Measurements from ENCODE around the gene CHST15.
"Not testable (repeated sequence)": the region's sequence is repeated elsewhere in the genome, so short reads cannot be mapped to it uniquely, and the experiment has no call there.

The CHST15 gene

GRCh38 chr10:124097883-124098282, 4.5 kb upstream of the CHST15 start:
- DNase-seq: no peak

GRCh38 chr10:124096494-124096893, 3.1 kb upstream of the CHST15 start:
- no peak for DNase-seq

GRCh38 chr10:124095801-124096200, 2.4 kb upstream of the CHST15 start:
- DNase-seq: not testable (repeated sequence)

- DNase-seq: no peak
Observed at GRCh38 chr10:124095096-124095495, 1.7 kb upstream of the CHST15 start.

GRCh38 chr10:124094419-124094785, 1.0 kb upstream of the CHST15 start:
- DNase-seq: no peak

- DNase-seq: not testable (repeated sequence)
Observed at GRCh38 chr10:124093774-124094418, 498 bp upstream of the CHST15 start.

- no peak for DNase-seq
Observed at GRCh38 chr10:124092250-124092859, 1.0 kb downstream of the CHST15 start.

- DNase-seq: no peak
Observed at GRCh38 chr10:124091646-124092249, 1.6 kb downstream of the CHST15 start.

- DNase-seq: no peak
Observed at GRCh38 chr10:124090601-124091209, 2.7 kb downstream of the CHST15 start.

GRCh38 chr10:124089859-124090258, 3.5 kb downstream of the CHST15 start:
- DNase-seq: no peak

GRCh38 chr10:124088915-124089314, 4.5 kb downstream of the CHST15 start:
- DNase-seq: no peak

GRCh38 chr10:124087672-124088634, 5.4 kb downstream of the CHST15 start:
- peak; percentile 1 for DNase-seq

- no peak for DNase-seq
Observed at GRCh38 chr10:124086787-124087671, 6.4 kb downstream of the CHST15 start.

- no peak for DNase-seq
Observed at GRCh38 chr10:124086097-124086710, 7.2 kb downstream of the CHST15 start.

- no peak for DNase-seq
Observed at GRCh38 chr10:124085680-124086079, 7.7 kb downstream of the CHST15 start.

- DNase-seq: no peak
Observed at GRCh38 chr10:124084708-124085107, 8.7 kb downstream of the CHST15 start.

- DNase-seq: no peak
Observed at GRCh38 chr10:124083740-124084397, 9.5 kb downstream of the CHST15 start.

GRCh38 chr10:124083047-124083739, 10.2 kb downstream of the CHST15 start:
- DNase-seq: no peak

GRCh38 chr10:124082555-124082954, 10.8 kb downstream of the CHST15 start:
- no peak for DNase-seq

- DNase-seq: no peak
Observed at GRCh38 chr10:124081547-124082140, 11.8 kb downstream of the CHST15 start.

Data from NCI-H2081 treated with DMSO at 0.1 percent for 48 hours (cell line).